NCI-H2107 (cell line): Measurements from ENCODE around the gene LAMTOR5.

Experiments
- DNase-seq: peaks from one replicate; lab custom pipeline; 2025; lab: John Stamatoyannopoulos, UW

Gene LAMTOR5

GRCh38 chr1:110387048-110387754 lies 20.3 kb downstream of the LAMTOR5 start:
- no peak for DNase-seq

- DNase-seq = no peak
Observed at GRCh38 chr1:110385369-110385768, 22.1 kb downstream of the LAMTOR5 start.

GRCh38 chr1:110384581-110385321 lies 22.7 kb downstream of the LAMTOR5 start:
- no peak for DNase-seq

- DNase-seq = no peak
Observed at GRCh38 chr1:110383251-110383990, 24.1 kb downstream of the LAMTOR5 start.

GRCh38 chr1:110380672-110381283 lies 26.7 kb downstream of the LAMTOR5 start:
- no peak for DNase-seq

GRCh38 chr1:110375490-110375889 lies 32.0 kb downstream of the LAMTOR5 start:
- no peak for DNase-seq

- no peak for DNase-seq
Observed at GRCh38 chr1:110370827-110371226, 36.7 kb downstream of the LAMTOR5 start.

GRCh38 chr1:110364221-110364620 lies 43.3 kb downstream of the LAMTOR5 start:
- DNase-seq = no peak

- no peak for DNase-seq
Observed at GRCh38 chr1:110361856-110362255, 45.6 kb downstream of the LAMTOR5 start.

GRCh38 chr1:110360431-110360830 lies 47.1 kb downstream of the LAMTOR5 start:
- DNase-seq = no peak

- no peak for DNase-seq
Observed at GRCh38 chr1:110356379-110356778, 51.1 kb downstream of the LAMTOR5 start.

- no peak for DNase-seq
Observed at GRCh38 chr1:110355321-110355720, 52.2 kb downstream of the LAMTOR5 start.
